HTERT RPE-1 (cell line): ENCODE data around the gene HAGH.
"Not testable (repeated sequence)": the region's sequence is repeated elsewhere in the genome, so short reads cannot be mapped to it uniquely, and the experiment has no call there.

Experiments used
- in situ Hi-C: fragments of 300-500 bp; cut with MboI; formaldehyde crosslinking; loops from 4 replicates; pipeline ENCODE4 v1.14.3; 2020; ENCODE audit warnings: low sequenced_read_pairs

The HAGH gene

GRCh38 chr16:1812732-1813163 is 13.9 kb downstream of the HAGH start:
- in situ Hi-C loops = no loop called here

GRCh38 chr16:1810536-1810935 is 16.1 kb downstream of the HAGH start:
- in situ Hi-C loops = no loop called here

- in situ Hi-C loops = no loop called here
Observed at GRCh38 chr16:1810106-1810505, 16.5 kb downstream of the HAGH start.

- in situ Hi-C loops = no loop called here
Observed at GRCh38 chr16:1809281-1809801, 17.3 kb downstream of the HAGH start.

GRCh38 chr16:1808691-1809090 is 17.9 kb downstream of the HAGH start:
- in situ Hi-C loops = no loop called here

- in situ Hi-C loops = no loop called here
Observed at GRCh38 chr16:1807626-1808025, 19.0 kb downstream of the HAGH start.

GRCh38 chr16:1800701-1801100 is 25.9 kb downstream of the HAGH start:
- in situ Hi-C loops = no loop called here

- in situ Hi-C loops = not testable (repeated sequence)
Observed at GRCh38 chr16:1799263-1799662, 27.4 kb downstream of the HAGH start.

GRCh38 chr16:1794908-1795666 is 31.5 kb downstream of the HAGH start:
- in situ Hi-C loops = no loop called here

GRCh38 chr16:1794221-1794871 is 32.3 kb downstream of the HAGH start:
- in situ Hi-C loops = no loop called here

GRCh38 chr16:1793578-1794220 is 32.9 kb downstream of the HAGH start, which contains the start of gene IGFALS:
Gene IGFALS (minus strand): TSS chr16:1793705. CDS start chr16:1793652, 53 bp downstream.
- in situ Hi-C loops = no loop called here

GRCh38 chr16:1792836-1793577 is 33.6 kb downstream of the HAGH start:
- in situ Hi-C loops = no loop called here

GRCh38 chr16:1791943-1792812 is 34.4 kb downstream of the HAGH start:
- in situ Hi-C loops = no loop called here

GRCh38 chr16:1791256-1791942 is 35.2 kb downstream of the HAGH start:
- in situ Hi-C loops = no loop called here

GRCh38 chr16:1790611-1791255 is 35.9 kb downstream of the HAGH start:
- in situ Hi-C loops = no loop called here

- in situ Hi-C loops = no loop called here
Observed at GRCh38 chr16:1790261-1790610, 36.4 kb downstream of the HAGH start.

- in situ Hi-C loops = no loop called here
Observed at GRCh38 chr16:1789643-1790045, 37.0 kb downstream of the HAGH start.

GRCh38 chr16:1788708-1789100 is 37.9 kb downstream of the HAGH start:
- in situ Hi-C loops = no loop called here

- in situ Hi-C loops = no loop called here
Observed at GRCh38 chr16:1788095-1788707, 38.4 kb downstream of the HAGH start.
